HG03521 (cell line): Measurements from ENCODE around the gene MMAB.

Source experiments
- ATAC-seq: cut with Tn5 transposase; IDR thresholded peaks from one replicate; pipeline ENCODE4 v1.9.1; 2021; ENCODE audit warnings: mild to moderate bottlenecking, moderate library complexity; ENCODE audit not compliant: unreplicated experiment

Gene MMAB

DNA sequence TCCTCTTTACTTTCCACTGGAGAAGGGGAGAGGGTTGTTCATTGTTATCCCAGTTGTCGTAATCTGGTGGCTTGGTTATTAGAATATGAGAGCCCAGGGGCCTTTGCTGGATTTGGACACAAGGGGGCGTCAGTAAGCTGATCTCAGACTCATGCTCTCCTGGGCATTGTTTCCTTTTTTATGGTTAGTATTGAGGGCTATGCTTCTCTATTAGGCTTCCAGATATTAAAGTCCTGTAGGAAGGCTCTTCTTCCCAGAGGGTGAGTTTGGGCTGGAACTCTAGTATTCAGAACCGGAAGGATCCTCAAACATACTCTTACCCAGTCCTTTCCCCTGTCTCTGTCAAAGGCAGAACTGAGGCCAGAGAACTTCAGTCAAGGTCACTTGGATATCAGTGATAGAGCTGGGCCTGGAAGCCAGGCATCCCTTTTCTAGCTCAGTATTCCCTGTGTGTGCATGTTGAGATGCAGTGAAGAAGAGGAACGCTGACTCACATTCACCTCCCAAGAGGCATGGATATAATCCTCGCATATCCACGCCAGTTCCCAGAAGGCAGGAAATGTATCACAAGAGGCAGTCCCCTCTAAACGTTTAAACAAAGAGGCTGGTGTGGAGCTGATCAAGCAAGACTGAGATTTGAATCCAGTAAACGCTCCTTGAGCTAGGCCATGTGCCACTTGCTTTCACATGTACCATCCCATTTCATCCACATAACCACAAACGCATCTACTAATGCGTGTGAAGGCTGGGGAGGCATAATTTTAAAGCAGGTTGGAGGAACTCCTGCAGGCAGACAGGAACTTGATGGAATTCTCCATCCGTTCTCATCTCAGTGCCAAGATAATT, 54.3 kb downstream of the MMAB start:
- ATAC-seq, result no peak

DNA sequence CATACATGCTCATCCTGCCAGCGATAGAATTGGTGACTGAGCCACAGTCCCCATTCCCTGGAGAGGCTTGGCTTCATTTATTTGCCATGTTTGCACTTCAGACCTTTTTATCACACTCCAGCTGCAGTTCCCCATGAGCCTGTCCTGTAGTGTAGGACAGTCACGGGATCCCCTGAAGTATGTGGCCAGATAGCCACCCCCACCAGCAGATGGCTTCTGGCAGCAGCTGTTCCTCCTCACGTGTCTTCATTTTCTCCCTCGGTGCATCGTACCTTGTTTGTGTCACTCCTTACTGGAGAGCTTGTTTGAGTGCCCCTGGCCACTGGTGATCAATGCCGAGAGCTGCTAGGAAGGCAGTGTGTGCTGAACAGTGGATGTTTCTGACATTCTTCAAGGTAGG, 55.7 kb downstream of the MMAB start:
- no peak for ATAC-seq

DNA sequence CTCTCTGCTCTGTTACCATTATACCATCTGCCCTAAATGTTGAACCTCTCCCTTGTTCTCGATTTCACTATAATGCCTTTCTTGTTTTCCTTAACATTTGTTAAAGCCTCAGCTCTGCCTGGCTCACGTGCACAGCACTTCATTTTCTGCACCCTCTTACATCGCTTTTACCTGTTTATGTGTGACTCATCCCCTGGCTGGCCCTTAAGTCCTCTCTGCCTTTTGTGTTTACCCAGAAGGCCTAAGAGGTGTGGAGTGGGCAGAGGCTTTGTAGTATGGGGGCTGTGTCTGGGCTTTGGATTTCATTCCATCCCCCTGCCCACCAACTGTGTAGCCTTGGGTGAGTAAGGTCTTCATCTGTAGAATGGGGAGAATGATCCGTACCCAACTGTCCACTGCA, 59.3 kb downstream of the MMAB start:
- no peak for ATAC-seq

DNA sequence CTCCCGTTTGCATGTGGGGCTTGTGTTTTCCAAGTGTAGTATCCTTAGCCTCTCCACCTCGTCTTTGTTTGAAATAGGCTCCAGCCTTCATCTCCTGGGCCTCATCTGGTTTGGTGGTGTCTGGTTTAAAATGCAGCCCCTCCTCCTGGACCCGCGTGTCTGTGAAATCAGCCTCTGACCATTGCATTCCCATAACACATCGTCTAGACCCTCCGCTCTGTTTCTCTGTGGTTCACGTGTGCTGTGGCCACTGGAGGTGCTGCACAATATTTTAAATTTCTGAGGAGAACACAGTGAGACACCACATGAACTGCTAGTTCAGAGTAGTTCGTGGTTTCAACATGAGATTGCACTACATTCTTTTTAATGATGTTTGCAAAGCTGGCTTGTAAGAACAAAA, 60.3 kb downstream of the MMAB start:
- ATAC-seq, result no peak

DNA sequence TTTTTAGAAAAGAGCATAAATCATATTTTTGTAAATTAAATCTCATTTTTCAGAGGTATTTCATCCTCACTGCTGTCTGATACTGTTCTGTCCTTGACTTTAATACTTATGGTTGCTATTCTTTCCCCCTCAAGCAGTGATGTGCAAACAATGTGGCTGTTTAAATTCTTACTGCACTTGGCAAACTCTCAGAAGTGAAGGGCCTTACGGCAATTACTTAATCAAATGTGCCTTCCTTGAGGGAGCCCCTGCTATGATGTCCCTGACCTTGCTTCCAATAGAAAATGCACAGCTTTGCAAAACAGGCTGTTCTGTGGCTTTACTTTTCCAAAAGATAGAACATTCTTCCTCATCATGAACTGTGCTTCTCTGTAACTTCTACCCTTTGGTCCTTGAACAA, 60.7 kb downstream of the MMAB start:
- no peak for ATAC-seq

DNA sequence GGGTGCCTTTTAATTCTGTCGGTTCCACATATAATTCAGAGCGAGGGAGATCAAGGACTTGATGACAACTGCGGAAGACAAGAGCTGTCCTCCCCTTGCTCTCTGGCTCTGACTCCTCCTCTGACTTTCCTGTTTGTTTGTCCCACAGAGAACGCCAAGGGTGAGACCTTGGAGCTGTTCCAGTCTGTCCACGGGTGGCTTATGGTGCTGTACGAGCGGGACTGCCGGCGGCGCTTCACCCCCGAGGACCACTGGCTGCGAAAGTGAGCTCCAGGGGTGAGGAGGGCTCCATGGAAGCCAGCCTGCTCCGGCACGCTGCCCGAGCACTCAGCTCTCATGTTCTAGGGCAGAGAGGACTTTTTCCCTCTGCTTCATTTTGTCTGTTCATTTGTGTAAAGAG, 63.1 kb downstream of the MMAB start:
- ATAC-seq, result no peak

DNA sequence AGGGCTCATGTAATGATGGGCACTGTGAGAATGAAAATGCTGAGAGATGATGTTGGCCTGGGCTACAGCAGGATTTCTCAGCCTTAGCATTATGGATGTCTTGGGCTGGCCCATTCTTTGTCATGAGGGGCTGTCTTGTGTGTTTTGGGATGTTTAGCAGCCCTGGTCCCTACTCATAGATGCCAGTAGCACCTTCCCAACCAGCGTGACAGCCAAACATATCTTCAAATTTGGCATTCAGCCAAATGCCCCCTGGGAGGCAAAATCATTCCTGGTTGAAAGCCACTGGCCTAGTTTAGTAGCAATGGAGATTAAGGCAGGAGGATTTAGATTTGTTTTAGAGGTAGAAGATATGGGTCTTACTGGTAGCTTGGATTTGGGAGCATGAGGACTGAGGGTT, 69.2 kb downstream of the MMAB start:
- ATAC-seq, result no peak
